GM18511 (cell line): Measurements from ENCODE around the gene SLC27A1.
"Not testable (repeated sequence)": the region's sequence is repeated elsewhere in the genome, so short reads cannot be mapped to it uniquely, and the experiment has no call there.

Source experiments
- ATAC-seq: cut with Tn5 transposase; IDR thresholded peaks from one replicate; pipeline ENCODE4 v1.9.1; 2021; ENCODE audit warnings: mild to moderate bottlenecking, moderate library complexity; ENCODE audit not compliant: unreplicated experiment

Gene SLC27A1

GRCh38 chr19:17538684-17539237, 68.4 kb downstream of the SLC27A1 start:
- ATAC-seq: no peak

GRCh38 chr19:17539238-17540117, 69.2 kb downstream of the SLC27A1 start:
- no peak for ATAC-seq

GRCh38 chr19:17540174-17540573, 69.8 kb downstream of the SLC27A1 start:
- no peak for ATAC-seq

- no peak for ATAC-seq
Observed at GRCh38 chr19:17541184-17541759, 70.9 kb downstream of the SLC27A1 start.

- no peak for ATAC-seq
Observed at GRCh38 chr19:17542042-17542441, 71.7 kb downstream of the SLC27A1 start.

GRCh38 chr19:17542793-17543582, 72.7 kb downstream of the SLC27A1 start:
- no peak for ATAC-seq

GRCh38 chr19:17543986-17544385, 73.7 kb downstream of the SLC27A1 start:
- no peak for ATAC-seq

- no peak for ATAC-seq
Observed at GRCh38 chr19:17544418-17544817, 74.1 kb downstream of the SLC27A1 start.

- no peak for ATAC-seq
Observed at GRCh38 chr19:17548145-17548544, 77.8 kb downstream of the SLC27A1 start.

GRCh38 chr19:17549085-17549740, 78.9 kb downstream of the SLC27A1 start:
- no peak for ATAC-seq

GRCh38 chr19:17550076-17550667, 79.8 kb downstream of the SLC27A1 start:
- no peak for ATAC-seq

GRCh38 chr19:17552735-17553134, 82.4 kb downstream of the SLC27A1 start:
- not testable (repeated sequence) for ATAC-seq

GRCh38 chr19:17553256-17553655, 82.9 kb downstream of the SLC27A1 start:
- no peak for ATAC-seq

- ATAC-seq: no peak
Observed at GRCh38 chr19:17554968-17555479, 84.7 kb downstream of the SLC27A1 start.

- peak; percentile 93 for ATAC-seq
Observed at GRCh38 chr19:17555480-17555928, 85.2 kb downstream of the SLC27A1 start, which contains the start of gene COLGALT1. Gene COLGALT1, plus strand, starts transcription at chr19:17555649. Its CDS starts 65 bp downstream, at chr19:17555714.
